Hematopoietic multipotent progenitor cell treated with erythropoietin and hydrocortisone succinate and interleukin-3 and kit ligand, for 8 days (in vitro differentiated cells): ENCODE data around the gene PTPN21.

Source experiments
- DNase-seq: peaks from one replicate; pipeline ENCODE4 v3.0.0-alpha.2; 2015

Gene PTPN21

GRCh38 chr14:88502740-88503139, 52.1 kb downstream of the PTPN21 start:
- DNase-seq: no peak

- DNase-seq: no peak
Measured at GRCh38 chr14:88500611-88501010, 54.2 kb downstream of the PTPN21 start.

- DNase-seq: no peak
Measured at GRCh38 chr14:88499225-88499624, 55.6 kb downstream of the PTPN21 start.

- DNase-seq: no peak
Measured at GRCh38 chr14:88496414-88496813, 58.4 kb downstream of the PTPN21 start.

- no peak for DNase-seq
Measured at GRCh38 chr14:88493392-88494185, 61.2 kb downstream of the PTPN21 start.

- peak; percentile 74 for DNase-seq
Measured at GRCh38 chr14:88492272-88493089, 62.3 kb downstream of the PTPN21 start.

- no peak for DNase-seq
Measured at GRCh38 chr14:88490168-88490567, 64.6 kb downstream of the PTPN21 start.

GRCh38 chr14:88488897-88489296, 65.9 kb downstream of the PTPN21 start:
- DNase-seq: no peak

- no peak for DNase-seq
Measured at GRCh38 chr14:88488081-88488480, 66.7 kb downstream of the PTPN21 start.

GRCh38 chr14:88482524-88482923, 72.3 kb downstream of the PTPN21 start:
- DNase-seq: no peak

- no peak for DNase-seq
Measured at GRCh38 chr14:88481794-88482193, 73.0 kb downstream of the PTPN21 start.

- no peak for DNase-seq
Measured at GRCh38 chr14:88481059-88481458, 73.7 kb downstream of the PTPN21 start.

- no peak for DNase-seq
Measured at GRCh38 chr14:88479574-88479987, 75.2 kb downstream of the PTPN21 start.

GRCh38 chr14:88478931-88479330, 75.9 kb downstream of the PTPN21 start:
- DNase-seq: no peak

- DNase-seq: no peak
Measured at GRCh38 chr14:88477513-88478250, 77.1 kb downstream of the PTPN21 start.

- DNase-seq: no peak
Measured at GRCh38 chr14:88476825-88477224, 78.0 kb downstream of the PTPN21 start.

- DNase-seq: no peak
Measured at GRCh38 chr14:88476214-88476774, 78.5 kb downstream of the PTPN21 start.

GRCh38 chr14:88473791-88474190, 81.0 kb downstream of the PTPN21 start:
- no peak for DNase-seq

- no peak for DNase-seq
Measured at GRCh38 chr14:88470542-88471440, 84.0 kb downstream of the PTPN21 start.

- DNase-seq: no peak
Measured at GRCh38 chr14:88468406-88468805, 86.4 kb downstream of the PTPN21 start.

GRCh38 chr14:88463318-88463717, 91.5 kb downstream of the PTPN21 start:
- DNase-seq: peak; percentile 44

GRCh38 chr14:88454886-88455285, 99.9 kb downstream of the PTPN21 start:
- DNase-seq: no peak
